ENCODE data around the gene MAGEH1. TPM values are rescaled to one million over a fixed set of nuclear protein-coding genes. Genes with fewer than 3 reads are reported as not detected.
A peak's percentile ranks its signal among the peaks of the same experiment; 100 is the strongest.

The MAGEH1 gene
- total RNA-seq, 1 donor from 2014 or later = 25.8 TPM

DNA sequence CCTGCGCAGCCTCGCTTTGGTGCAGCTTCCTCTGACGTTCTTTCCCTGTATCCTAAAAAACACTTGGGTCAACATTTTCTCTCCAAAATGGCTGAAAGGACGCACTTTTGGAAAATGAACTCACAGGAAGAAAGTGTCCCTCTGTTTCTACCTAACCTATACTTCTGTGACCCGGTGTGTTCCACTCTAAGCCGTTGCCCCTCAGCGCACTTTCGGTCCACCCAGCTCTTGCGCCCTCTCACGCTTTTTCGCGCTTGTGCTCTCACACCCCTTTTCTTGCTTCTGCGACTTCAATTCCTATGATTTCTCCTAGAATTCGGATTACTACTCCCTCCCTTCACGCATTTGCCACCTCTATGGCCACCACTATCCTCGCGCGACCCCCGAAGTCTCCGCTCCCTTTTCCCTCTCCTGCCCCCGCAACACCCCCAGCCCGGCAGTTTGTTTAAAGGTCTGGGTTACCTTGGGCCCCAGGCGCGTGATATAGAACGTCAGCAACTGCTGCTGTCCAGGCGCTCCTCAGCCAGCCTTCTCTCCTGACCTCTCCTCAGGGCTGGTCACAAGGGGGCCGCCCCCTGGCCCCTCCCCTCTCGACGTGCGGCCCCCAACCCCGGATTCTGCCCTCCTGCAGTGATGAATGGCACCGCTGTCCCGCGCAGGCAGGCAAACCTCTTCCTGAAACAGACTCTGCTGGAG is 37.5 kb downstream of the MAGEH1 start, which contains the start of gene USP51:
USP51 (minus strand) TSS at position 535 of the 696 bp plus-strand sequence. CDS start 909 bp downstream, outside the sequence.
- DNase-seq (ENCODE audit: low spot score) = no peak
- H3K27ac Mint-ChIP-seq (ENCODE audit: unreplicated experiment) = peak within 1 kb of the TSS; percentile 96
- TF ChIP-seq, protein P1, sequence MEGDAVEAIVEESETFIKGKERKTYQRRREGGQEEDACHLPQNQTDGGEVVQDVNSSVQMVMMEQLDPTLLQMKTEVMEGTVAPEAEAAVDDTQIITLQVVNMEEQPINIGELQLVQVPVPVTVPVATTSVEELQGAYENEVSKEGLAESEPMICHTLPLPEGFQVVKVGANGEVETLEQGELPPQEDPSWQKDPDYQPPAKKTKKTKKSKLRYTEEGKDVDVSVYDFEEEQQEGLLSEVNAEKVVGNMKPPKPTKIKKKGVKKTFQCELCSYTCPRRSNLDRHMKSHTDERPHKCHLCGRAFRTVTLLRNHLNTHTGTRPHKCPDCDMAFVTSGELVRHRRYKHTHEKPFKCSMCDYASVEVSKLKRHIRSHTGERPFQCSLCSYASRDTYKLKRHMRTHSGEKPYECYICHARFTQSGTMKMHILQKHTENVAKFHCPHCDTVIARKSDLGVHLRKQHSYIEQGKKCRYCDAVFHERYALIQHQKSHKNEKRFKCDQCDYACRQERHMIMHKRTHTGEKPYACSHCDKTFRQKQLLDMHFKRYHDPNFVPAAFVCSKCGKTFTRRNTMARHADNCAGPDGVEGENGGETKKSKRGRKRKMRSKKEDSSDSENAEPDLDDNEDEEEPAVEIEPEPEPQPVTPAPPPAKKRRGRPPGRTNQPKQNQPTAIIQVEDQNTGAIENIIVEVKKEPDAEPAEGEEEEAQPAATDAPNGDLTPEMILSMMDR (IDR thresholded peaks at IDR 0.05) = peak; percentile 57

DNA sequence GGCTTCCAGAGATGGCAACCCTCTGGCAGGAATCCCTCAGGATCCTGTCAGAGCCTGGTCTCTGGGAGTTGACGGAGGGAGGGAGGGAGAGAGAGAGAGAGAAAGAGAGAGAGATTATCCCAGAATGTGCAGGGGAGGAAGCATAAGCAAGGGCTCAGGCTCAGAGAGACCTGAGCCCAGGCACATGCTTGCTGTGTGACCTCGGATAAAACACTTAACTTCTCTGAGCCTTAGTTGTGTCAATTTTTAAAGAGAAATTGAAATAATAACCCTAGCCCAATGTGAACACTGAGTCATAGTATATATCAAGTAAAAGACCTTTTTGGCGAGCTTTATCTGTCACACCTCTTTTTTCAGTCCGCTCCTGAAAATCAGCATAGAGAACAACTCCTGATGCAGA is 38.2 kb downstream of the MAGEH1 start:
- H3K27me3 Mint-ChIP-seq (ENCODE audit: low read depth) = no peaks in the 10 kb centered on the region
- H3K36me3 Mint-ChIP-seq (ENCODE audit: low read depth) = no peaks in the 10 kb centered on the region
- peaks cover 6% of the 10 kb centered on the region for H3K4me1 Mint-ChIP-seq (ENCODE audit: low read depth)
- TF ChIP-seq, protein P1 (IDR thresholded peaks at IDR 0.05) = no peak
- peak overlapping the region; percentile 96 for H3K27ac Mint-ChIP-seq (ENCODE audit: unreplicated experiment)
- peaks cover 4% of the 10 kb centered on the region for H3K9me3 Mint-ChIP-seq (ENCODE audit: low read depth)
- DNase-seq (ENCODE audit: low spot score) = no peak
- H3K4me3 Mint-ChIP-seq (ENCODE audit: unreplicated experiment) = peak overlapping the region; percentile 85

More for the DNA sequence above, 37.5 kb downstream of the MAGEH1 start, which contains the start of gene USP51:
- Mint-ChIP-seq H3K27me3 (ENCODE audit: low read depth) (no peaks in the 10 kb centered on the region), H3K4me1 (ENCODE audit: low read depth) (peaks cover 6% of the 10 kb centered on the region), H3K9me3 (ENCODE audit: low read depth) (peaks cover 4% of the 10 kb centered on the region), H3K36me3 (ENCODE audit: low read depth) (no peaks in the 10 kb centered on the region), H3K4me3 (ENCODE audit: unreplicated experiment) (peak within 1 kb of the TSS; percentile 85)

DNA sequence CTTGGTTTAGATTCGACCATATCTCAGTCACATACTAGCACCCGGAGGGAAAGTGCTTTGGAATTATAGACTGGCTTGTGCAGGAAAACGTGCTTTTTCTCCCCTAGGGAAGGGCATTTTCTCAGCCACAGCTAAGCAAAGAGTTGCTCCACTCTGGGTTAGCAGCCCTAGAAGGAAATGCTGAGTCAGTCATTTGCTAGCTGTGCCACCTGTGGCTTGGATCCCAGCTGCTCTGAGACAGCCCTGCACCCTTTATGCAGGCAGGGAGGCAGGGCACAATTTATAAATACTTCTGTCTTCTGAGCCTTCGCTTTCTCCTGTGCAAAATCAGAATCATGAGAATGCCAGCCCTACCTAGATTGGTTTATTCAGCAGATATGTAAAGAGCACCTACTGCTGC is 39.0 kb downstream of the MAGEH1 start:
- no peaks in the 10 kb centered on the region for H3K27me3 Mint-ChIP-seq (ENCODE audit: low read depth)
- peaks cover 4% of the 10 kb centered on the region for H3K9me3 Mint-ChIP-seq (ENCODE audit: low read depth)
- H3K4me1 Mint-ChIP-seq (ENCODE audit: low read depth) = peaks cover 6% of the 10 kb centered on the region
- H3K36me3 Mint-ChIP-seq (ENCODE audit: low read depth) = no peaks in the 10 kb centered on the region
- TF ChIP-seq, protein P1 (IDR thresholded peaks at IDR 0.05) = no peak
- H3K27ac Mint-ChIP-seq (ENCODE audit: unreplicated experiment) = no peak overlapping the region
- no peak overlapping the region for H3K4me3 Mint-ChIP-seq (ENCODE audit: unreplicated experiment)
- DNase-seq (ENCODE audit: low spot score) = no peak

Small RNA genes lying within 50 kb of the gene (microRNA-seq; reads per million reads assigned to microRNA genes)
- gene MIR4536-1 (ENCODE audit: borderline number of aligned reads) (not detected), gene MIR4536-2 (ENCODE audit: borderline number of aligned reads) (not detected)

Other genes starting within 250 kb of the MAGEH1 start
- gene PAGE5, start 231.8 kb upstream of the MAGEH1 start, total RNA-seq = not detected in 3 replicates
- not detected in 3 replicates for gene PAGE3, start 187.2 kb upstream of the MAGEH1 start, total RNA-seq
- gene USP51, start 37.7 kb downstream of the MAGEH1 start, total RNA-seq = 1.0 to 2.0 TPM (median 1.1 TPM) in 3 replicates
- gene FOXR2, start 171.3 kb downstream of the MAGEH1 start, total RNA-seq = not detected in 3 replicates

Data from chondrocyte (in vitro differentiated cells).